ENCODE measurements around the gene LRRFIP2. TPM values are rescaled to one million over a fixed set of nuclear protein-coding genes. Genes with fewer than 3 reads are reported as not detected.
A peak's percentile ranks its signal among the peaks of the same experiment; 100 is the strongest.
"Not testable (repeated sequence)": the region's sequence is repeated elsewhere in the genome, so short reads cannot be mapped to it uniquely, and the experiment has no call there.

Gene LRRFIP2
- 61.4 TPM for total RNA-seq
- polyA plus RNA-seq (ENCODE audit: insufficient read depth, low read depth, low replicate concordance), result 26.1 TPM
- long read RNA-seq, donor 1, partial matches to known transcripts, result 0 of 4 reads
- long read RNA-seq, donor 1, other reads (novel, unspliced or antisense), result 0 of 4 reads
- long read RNA-seq, donor 2, partial matches to known transcripts, result 8 of 9 reads
- long read RNA-seq, donor 2, other reads (novel, unspliced or antisense), result 0 of 9 reads
- long read RNA-seq, donor 3, partial matches to known transcripts, result 46 of 49 reads
- long read RNA-seq, donor 3, other reads (novel, unspliced or antisense), result 0 of 49 reads
- long read RNA-seq, donor 4, partial matches to known transcripts, result 32 of 47 reads
- long read RNA-seq, donor 4, other reads (novel, unspliced or antisense), result 13 of 47 reads
- long read RNA-seq, donor 5, result 0 reads
- long read RNA-seq, donor 6, partial matches to known transcripts, result 5 of 8 reads
- long read RNA-seq, donor 6, other reads (novel, unspliced or antisense), result 0 of 8 reads
- long read RNA-seq, donor 7, transcript LRRFIP2-202 (14 exons, 2,821 nt), result major isoform, 19 of 60 reads
- long read RNA-seq, donor 7, transcript LRRFIP2-205 (15 exons, 2,522 nt), result minor isoform, 12 of 60 reads
- long read RNA-seq, donor 7, partial matches to known transcripts, result 2 of 60 reads
- long read RNA-seq, donor 7, other reads (novel, unspliced or antisense), result 24 of 60 reads
- long read RNA-seq, donor 8, partial matches to known transcripts, result 5 of 12 reads
- long read RNA-seq, donor 8, other reads (novel, unspliced or antisense), result 0 of 12 reads
- long read RNA-seq, donor 9, partial matches to known transcripts, result 0 of 2 reads
- long read RNA-seq, donor 9, other reads (novel, unspliced or antisense), result 0 of 2 reads
- long read RNA-seq, donor 10, partial matches to known transcripts, result 13 of 13 reads
- long read RNA-seq, donor 10, other reads (novel, unspliced or antisense), result 0 of 13 reads

- Histone ChIP-seq H3K4me3 (ENCODE audit: low read length in 3 of 3) (peak within 1 kb of the TSS; percentile 89 to 95 (median 93)), H3K4me1 (ENCODE audit: control insufficient read depth in 2 of 3, insufficient read depth in 2 of 3, low read depth in 1 of 3, low read length in 3 of 3) (peaks cover 0 to 15% (median 11%) of the 10 kb centered on the region in 3 donors), H3K9ac (ENCODE audit: low read length in 3 of 3) (peak within 1 kb of the TSS; percentile 63 to 95 (median 84)), H3K9me3 (ENCODE audit: control insufficient read depth in 2 of 3, insufficient read depth in 1 of 3, low read length in 3 of 3) (no peaks in the 10 kb centered on the region), H3K27ac (ENCODE audit: low read depth in 2 of 2, low read length in 2 of 2) (peak within 1 kb of the TSS; percentile 94 to 95), H3K36me3 (ENCODE audit: control insufficient read depth in 2 of 3, insufficient read depth in 3 of 3, low read length in 3 of 3) (no peaks in the 10 kb centered on the region), H3K27me3 (ENCODE audit: control insufficient read depth, insufficient read depth, low read length) (no peaks in the 10 kb centered on the region)
- intact Hi-C loops (cut with DNase I), result no loop called here
- FAIRE-seq (no peak), DNase-seq (peak in 2 of 5 donors; percentile 21 to 36)
- TF ChIP-seq CTCF (IDR thresholded peaks at IDR 0.05; ENCODE audit: borderline replicate concordance, extremely low read depth, insufficient read depth), result no peak
Measured at GRCh38 chr3:37174532-37175126, at the start of gene LRRFIP2. Gene LRRFIP2 (minus strand): TSS chr3:37174582. CDS start chr3:37148983, 25,599 bp downstream.

GRCh38 chr3:37223576-37223975 lies 49.2 kb upstream of the LRRFIP2 start:
- FAIRE-seq, result no peak
- Histone ChIP-seq H3K36me3 (ENCODE audit: control insufficient read depth in 2 of 3, insufficient read depth in 3 of 3, low read length in 3 of 3) (no peaks in the 10 kb centered on the region), H3K9ac (ENCODE audit: low read length in 3 of 3) (no peak overlapping the region), H3K4me3 (ENCODE audit: low read length in 3 of 3) (no peak overlapping the region), H3K27ac (ENCODE audit: low read depth in 2 of 2, low read length in 2 of 2) (no peak overlapping the region), H3K27me3 (ENCODE audit: control insufficient read depth, insufficient read depth, low read length) (no peaks in the 10 kb centered on the region), H3K9me3 (ENCODE audit: control insufficient read depth in 2 of 3, insufficient read depth in 1 of 3, low read length in 3 of 3) (no peaks in the 10 kb centered on the region), H3K4me1 (ENCODE audit: control insufficient read depth in 2 of 3, insufficient read depth in 2 of 3, low read depth in 1 of 3, low read length in 3 of 3) (peaks cover 0 to 4% (median 2%) of the 10 kb centered on the region in 3 donors)
- intact Hi-C loops (cut with DNase I), result no loop called here
- no peak for TF ChIP-seq CTCF (IDR thresholded peaks at IDR 0.05; ENCODE audit: borderline replicate concordance, extremely low read depth, insufficient read depth)
- DNase-seq, result no peak

- FAIRE-seq (no peak), DNase-seq (peak in 2 of 5 donors; percentile 38 to 47)
- Histone ChIP-seq H3K27me3 (ENCODE audit: control insufficient read depth, insufficient read depth, low read length) (no peaks in the 10 kb centered on the region), H3K9me3 (ENCODE audit: control insufficient read depth in 2 of 3, insufficient read depth in 1 of 3, low read length in 3 of 3) (no peaks in the 10 kb centered on the region), H3K36me3 (ENCODE audit: control insufficient read depth in 2 of 3, insufficient read depth in 3 of 3, low read length in 3 of 3) (no peaks in the 10 kb centered on the region), H3K4me1 (ENCODE audit: control insufficient read depth in 2 of 3, insufficient read depth in 2 of 3, low read depth in 1 of 3, low read length in 3 of 3) (peaks cover 0 to 4% (median 2%) of the 10 kb centered on the region in 3 donors), H3K4me3 (ENCODE audit: low read length in 3 of 3) (no peak overlapping the region), H3K27ac (ENCODE audit: low read depth in 2 of 2, low read length in 2 of 2) (no peak overlapping the region), H3K9ac (ENCODE audit: low read length in 3 of 3) (no peak overlapping the region)
- no peak for TF ChIP-seq CTCF (IDR thresholded peaks at IDR 0.05; ENCODE audit: borderline replicate concordance, extremely low read depth, insufficient read depth)
- intact Hi-C loops (cut with DNase I), result no loop called here
Measured at GRCh38 chr3:37223141-37223558, 48.8 kb upstream of the LRRFIP2 start.

- H3K36me3 ChIP-seq (ENCODE audit: control insufficient read depth in 2 of 3, insufficient read depth in 3 of 3, low read length in 3 of 3); H3K9ac ChIP-seq (ENCODE audit: low read length in 3 of 3); H3K27ac ChIP-seq (ENCODE audit: low read depth in 2 of 2, low read length in 2 of 2); H3K4me3 ChIP-seq (ENCODE audit: low read length in 3 of 3); H3K4me1 ChIP-seq (ENCODE audit: control insufficient read depth in 2 of 3, insufficient read depth in 2 of 3, low read depth in 1 of 3, low read length in 3 of 3); intact Hi-C loops (cut with DNase I); H3K9me3 ChIP-seq (ENCODE audit: control insufficient read depth in 2 of 3, insufficient read depth in 1 of 3, low read length in 3 of 3); H3K27me3 ChIP-seq (ENCODE audit: control insufficient read depth, insufficient read depth, low read length); DNase-seq; FAIRE-seq: not testable (repeated sequence)
Measured at GRCh38 chr3:37222542-37222941, 48.2 kb upstream of the LRRFIP2 start.
